GM11168 (cell line): ENCODE measurements around the gene OPCML.

ENCODE experiments used
- in situ Hi-C: fragments of 300-500 bp; cut with MboI; formaldehyde crosslinking; loops from one replicate; pipeline ENCODE4 v1.12.0; 2022; ENCODE audit warnings: low sequenced_read_pairs; ENCODE audit not compliant: unreplicated experiment

The OPCML gene

DNA sequence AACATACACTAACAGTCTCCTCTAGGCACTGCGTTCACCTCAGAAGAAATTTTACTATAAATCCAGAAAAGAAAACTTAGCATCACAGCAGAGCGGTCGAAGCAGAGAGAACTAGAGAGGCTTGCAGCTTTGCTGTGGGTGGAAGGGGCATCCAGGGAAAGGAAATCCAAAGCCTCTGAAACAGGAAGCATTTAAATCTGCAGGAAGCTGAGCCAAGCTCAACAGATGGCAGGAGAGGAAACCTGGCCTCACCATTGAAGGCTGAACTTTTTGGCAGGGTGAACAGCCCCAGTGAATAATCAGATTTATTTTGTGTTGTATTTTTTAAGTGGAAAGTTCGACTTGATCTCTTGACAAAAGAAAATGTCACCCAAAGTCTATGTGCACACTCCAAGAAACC is 858.1 kb downstream of the OPCML start:
- in situ Hi-C loops: no loop called here

DNA sequence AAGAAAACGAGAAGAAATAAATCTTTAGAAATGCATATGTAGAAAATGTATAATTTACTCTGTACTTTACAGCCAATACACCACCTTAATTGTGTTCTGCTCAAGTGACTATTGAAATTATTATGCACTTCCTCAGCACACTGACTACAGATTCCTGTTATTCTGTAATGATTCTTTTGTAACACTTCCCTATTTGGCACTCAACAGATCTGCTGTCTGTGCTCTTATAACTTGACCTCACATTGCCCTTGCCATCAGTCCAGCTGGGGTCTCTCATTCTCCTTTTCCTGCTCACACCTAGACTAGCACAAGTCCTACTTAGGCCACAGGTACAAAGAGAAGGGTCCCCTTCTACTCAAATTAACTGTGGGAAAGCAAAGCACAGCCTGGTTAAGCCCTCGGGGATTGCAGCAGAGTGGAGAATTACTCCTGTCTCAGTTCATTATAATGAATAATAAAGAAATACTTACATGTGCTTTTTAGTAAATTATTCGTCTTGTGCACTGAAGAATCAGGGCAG is 860.4 kb downstream of the OPCML start:
- in situ Hi-C loops: no loop called here

DNA sequence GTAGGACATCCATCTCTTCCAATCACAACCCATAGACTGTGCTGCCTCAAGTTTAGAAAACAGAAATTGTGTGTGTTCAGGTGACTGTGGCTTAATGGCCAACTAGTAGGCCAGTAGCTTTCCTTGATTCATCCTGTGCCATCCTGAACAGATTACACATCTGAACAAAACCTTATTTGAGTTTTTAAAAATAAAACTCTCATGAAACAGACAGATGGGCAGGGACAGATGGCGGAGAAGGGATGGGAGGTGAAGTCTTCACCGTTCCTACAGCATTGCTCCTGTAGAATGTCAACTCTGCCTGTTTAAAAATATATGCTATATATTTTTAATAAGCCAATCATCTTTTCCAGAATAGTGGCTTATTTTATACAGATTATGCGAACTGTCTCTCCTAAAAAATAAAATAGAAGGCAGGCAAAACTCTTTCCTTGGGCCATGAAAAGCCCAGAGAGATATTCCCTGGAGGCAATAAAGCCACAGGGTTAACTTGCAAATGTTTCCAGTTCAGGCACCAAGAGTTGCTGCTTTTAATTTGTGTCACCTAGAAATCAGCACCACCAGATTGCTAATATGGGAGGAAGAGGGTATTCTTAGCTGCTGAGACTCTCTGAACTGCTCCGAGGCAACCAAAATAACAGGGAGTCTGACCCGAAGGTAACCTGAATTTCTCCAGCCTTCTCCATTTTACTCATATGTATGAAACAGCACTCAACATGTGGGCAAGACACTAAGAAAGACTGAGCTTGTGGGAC is 861.2 kb downstream of the OPCML start:
- in situ Hi-C loops: no loop called here

DNA sequence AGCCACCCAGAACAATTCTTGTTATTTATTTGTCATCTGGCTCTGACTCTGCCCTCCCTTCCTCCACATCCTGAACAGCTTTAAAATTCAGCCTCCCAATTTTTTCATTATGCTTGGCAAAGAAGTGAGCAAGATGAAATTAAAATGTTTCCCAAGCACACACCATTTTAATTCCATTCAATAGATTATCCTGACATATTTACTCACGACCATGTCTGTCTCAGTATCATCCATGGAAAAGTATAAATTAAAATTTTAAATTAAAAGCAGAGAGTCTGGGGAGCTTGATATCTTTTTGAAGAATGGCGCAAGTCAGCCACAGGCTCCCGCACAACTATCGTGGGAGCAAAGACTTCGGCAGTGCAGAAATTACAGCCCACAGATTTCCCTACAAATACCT is 862.4 kb downstream of the OPCML start:
- in situ Hi-C loops: no loop called here

DNA sequence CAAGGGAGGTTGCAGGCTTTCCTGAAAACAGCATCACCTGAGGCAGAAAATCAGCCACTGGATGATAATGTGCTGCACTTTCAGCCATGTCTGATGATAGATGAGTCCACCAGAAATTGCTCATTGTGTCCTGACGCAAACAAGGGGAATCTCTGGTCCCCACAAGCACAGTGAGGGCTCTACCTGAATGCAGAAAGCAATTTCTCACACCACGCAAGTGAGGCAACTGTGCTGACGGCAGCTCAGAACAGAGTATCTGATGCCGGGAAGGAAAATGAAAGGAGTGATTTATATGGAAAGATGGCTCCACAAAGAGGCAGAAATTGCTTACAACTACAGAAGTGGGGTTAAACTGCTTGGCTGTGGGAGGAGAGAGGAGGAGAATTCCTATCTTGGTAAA is 867.1 kb downstream of the OPCML start:
- in situ Hi-C loops: no loop called here

DNA sequence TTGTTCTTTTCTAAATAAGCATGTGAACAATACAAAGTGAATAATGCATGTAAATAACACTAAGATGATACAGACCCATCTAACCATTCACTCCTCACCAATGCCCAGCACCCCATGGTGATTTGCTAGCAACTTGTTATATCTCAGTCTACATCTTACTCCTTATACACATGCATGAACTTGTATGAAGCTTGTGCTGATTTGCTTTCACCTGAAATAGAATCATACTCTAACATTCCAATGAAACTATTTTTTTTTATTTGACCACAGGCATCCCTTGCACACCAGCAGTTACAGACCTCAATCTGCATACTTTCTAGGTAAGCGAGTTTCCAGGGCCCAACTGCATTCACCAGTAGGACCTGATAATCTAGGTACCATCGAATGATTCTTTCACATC is 873.6 kb downstream of the OPCML start:
- in situ Hi-C loops: no loop called here

DNA sequence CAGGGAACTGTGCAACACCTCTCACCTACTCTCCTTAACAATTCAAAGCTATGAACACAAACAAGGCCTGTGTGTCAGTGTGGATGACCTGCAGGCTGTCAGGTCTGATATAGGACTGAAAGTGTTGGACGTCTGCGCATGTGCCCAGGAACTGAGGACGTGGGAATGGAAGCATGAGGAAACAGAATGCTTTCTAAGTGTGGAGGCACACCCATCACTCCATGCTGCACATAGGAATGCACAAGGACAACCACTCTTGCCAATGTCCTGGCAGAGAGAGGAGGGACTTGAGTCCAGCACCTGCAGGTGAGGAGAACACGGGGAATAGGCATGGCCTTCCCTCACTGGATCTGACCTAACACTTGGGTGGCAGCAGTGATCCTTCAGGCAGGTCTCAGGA is 874.3 kb downstream of the OPCML start:
- in situ Hi-C loops: no loop called here

DNA sequence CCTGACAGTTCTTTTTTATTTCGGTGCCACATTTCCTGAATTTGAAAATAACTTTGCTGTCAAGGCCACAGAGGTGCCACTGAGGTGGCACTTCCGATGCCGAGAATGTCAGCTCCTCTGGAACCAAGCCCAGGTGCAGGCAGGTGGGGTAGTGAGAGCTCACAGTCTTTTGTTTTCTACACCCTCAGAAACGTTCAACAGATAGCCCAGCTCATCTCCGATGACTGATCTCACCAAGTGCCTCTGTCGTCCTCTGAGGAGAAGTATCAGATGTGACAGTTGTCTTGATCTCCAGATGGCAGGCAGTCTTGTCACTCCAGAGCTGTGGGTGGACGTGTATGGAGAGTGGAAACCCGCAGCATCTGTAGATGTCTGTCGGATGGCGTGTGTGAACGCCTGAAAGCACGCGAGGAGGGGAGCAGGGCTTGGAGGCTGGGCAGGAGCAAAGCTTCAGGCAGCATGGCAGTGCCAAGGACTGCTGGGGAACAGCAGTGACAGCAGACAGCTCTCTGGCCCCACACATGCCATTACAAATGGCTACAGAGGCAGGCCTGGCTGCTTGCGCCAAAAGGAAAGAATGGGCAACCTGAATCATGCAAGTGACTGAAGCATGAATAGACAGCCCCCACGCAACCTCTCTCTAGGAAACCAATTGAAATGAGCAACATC is 877.0 kb downstream of the OPCML start:
- in situ Hi-C loops: no loop called here

DNA sequence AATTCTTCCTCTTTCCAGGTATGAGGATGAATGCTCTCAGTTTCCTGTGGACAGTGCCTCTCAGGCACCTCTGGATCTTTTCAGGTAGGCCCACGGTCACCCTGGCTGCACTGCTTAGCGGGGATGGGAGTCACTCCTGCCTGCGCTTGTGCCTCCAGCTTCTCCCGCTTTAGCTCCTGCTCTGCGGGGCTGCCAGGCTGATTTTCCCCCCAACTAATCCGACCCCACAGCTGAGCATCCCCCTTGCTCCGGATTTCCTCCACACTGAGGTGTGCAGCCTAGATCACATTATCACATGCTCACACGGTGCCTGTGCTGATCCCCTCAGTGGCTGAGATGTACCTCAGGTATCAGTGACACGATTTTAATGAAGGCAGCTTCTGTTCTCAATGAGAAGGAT is 879.1 kb downstream of the OPCML start:
- in situ Hi-C loops: no loop called here

DNA sequence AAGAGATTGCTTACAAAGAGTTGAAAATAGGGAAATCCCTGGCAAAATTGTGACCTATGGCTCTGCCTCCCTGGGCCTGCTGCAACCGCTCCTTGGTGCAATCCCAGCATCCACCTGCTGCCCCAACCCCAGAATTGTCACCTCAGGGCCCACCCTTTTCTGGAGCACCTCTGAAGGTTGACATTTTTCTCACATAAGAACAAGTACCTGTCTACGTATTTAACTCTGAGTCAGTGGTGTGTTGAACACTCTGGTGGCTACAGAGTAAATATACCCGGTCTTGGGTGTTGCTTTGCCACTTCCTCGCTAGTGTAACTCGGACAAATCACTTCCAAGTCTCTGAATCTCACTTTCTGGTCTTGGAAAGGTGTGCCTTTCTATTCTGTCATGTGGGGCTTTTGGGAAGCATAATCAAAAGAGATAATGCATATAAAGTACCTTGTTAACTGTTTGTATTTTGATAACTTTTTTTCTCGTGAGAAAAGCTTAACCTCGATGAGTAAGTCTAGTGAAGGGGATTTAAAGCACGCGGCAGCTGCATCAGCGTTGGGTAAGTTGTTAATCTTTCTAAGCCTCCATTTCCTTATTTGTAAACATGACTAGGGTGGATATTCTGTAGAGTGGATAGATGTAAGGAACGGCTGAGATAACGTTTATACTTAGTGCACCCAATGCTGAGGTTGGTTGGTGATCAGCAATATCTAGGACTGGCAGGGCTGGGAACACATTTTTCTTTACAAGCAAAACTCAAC is 881.2 kb downstream of the OPCML start:
- in situ Hi-C loops: no loop called here

DNA sequence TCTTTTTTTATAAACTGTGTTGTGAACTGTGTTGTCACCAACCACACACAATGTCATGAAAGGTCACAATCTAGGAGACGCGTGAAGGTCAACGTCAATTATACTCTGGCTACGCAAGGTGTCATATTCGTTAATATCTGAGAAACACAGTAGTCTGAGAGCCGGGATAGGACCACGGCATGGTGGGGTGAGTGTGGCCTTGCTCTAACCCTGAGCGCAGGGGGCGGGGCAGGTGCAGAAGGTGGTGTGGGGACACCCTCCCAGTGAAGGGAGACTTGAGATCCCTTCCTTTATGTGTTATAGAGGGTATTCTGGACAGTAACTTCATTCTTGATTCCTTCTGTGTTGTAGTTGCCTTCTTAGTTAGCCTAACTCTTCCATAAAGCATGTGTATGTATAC is 883.0 kb downstream of the OPCML start:
- in situ Hi-C loops: no loop called here

DNA sequence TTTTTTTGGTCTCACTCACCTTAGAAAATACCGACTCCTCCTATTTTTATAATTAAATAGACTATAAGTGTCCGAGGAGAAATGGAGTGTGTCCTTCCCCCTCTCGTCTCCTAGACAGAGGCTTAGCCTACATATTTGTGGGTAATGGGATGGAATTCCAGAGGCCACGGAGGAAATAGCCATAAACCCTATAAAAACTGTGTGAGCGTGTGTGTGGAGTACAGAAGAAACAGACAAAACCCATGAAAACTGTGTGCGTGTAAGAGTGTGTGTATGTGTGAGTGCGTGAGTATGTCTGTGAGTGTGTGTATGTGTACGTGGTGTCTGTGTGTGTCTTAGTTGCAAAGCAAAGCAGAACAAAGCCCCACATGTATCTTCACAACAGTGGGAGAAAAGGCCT is 883.5 kb downstream of the OPCML start:
- in situ Hi-C loops: no loop called here

DNA sequence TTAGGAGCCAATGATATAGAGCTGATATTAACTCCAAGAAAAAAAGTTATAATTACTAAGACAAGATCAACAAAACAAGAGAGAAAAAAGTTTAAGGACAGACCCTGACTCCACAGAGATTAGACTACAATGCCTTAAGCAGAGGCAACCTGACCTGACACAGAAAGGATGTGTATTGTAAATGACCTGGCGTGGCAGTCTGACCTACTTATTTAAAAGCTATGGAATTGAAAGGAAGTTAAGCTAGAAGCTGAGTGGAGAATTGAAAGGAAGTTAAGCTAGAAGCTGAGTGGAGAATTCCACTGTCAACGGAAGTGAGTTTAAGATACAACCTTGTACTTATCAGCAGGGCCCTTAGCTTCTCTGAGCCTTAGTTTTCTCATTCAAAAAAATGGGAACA is 885.4 kb downstream of the OPCML start:
- in situ Hi-C loops: no loop called here

DNA sequence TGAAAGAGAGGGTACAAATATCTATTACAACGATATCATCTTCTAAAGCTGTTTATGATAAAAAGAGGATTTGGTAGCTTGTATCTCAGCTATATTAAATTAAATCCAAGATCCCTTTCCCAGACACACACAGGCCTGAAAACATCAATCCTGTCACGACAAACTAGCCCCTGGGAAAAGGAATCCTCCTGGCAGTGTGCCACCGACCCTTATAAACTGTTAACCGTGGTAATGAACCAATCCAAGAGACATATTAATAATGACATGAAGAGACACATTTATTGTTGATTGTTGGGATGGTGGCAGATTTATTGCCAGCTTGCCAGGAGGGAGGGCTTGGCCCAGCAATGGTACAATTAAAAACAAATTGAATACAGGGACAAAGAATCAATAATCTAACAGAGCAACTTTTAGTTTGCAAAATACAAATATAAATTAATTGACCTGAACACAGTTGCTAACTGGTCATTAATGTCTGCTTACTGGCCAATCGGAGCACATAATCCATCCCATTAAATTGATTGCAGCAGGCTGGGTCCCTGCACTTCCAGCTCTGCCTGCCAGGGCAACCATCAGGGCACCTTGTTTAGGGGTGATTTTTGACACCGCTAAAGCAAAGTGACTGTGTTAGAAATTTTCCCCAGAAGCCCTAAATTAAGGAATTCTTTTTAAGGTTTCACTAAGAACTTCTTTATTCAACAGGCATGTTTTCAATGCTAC is 887.6 kb downstream of the OPCML start:
- in situ Hi-C loops: no loop called here

DNA sequence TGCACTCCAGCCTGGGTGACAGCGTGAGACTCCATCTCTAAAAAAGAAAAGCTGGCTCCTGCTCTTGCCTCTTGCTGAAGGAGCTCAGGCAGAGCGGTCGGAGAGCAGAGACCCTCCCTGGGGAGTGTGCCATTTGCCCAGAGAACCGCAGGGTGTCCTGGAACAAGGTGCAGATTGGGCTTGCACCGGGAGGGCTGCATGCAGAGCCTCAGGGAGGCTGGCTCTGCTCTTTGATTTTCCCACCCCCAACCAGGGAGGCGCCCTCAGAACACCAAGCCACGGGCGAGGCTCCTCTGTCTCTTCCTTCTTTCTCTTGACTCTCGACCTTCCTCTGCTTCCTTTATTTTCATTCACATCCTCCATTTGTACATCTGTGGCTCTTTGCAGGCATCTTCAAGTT is 889.1 kb downstream of the OPCML start:
- in situ Hi-C loops: no loop called here

DNA sequence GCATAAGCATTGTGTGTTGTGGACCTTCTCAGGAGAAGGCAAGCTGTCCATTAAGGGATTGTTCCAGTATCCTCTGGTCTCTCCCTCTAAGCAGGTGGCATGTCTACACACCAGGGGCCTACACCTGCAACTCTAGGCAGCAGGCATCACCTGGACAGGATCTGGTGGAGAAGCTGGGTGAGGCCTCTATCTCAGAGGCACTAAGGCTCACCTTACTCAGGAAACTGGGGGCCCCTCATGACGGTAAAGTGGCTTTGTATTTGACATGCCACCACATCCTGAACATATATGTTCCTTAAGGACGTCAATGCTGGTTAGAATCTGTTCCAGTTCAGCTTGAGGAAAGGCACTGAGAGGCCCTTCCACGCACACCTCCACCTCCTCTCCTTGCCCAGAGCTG is 891.3 kb downstream of the OPCML start:
- in situ Hi-C loops: no loop called here

DNA sequence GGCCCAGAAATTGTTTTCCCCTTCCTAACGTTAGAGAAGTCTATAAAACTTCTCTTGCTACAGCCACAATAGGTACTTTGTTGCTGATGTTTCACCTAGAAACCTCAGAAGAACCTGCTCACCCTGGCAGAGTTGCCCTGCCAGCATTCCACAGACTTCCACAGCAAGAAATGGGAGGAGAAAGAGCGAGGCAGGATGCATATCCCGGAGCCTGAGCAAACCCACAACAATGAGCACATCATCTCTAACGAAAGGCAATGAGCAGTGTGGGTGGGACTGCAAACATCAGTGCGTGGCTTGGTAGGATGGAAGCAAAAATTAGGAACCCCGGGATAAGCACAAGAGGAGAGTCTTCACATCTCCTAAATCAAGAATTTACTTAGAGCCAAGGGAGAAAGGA is 892.3 kb downstream of the OPCML start:
- in situ Hi-C loops: no loop called here

DNA sequence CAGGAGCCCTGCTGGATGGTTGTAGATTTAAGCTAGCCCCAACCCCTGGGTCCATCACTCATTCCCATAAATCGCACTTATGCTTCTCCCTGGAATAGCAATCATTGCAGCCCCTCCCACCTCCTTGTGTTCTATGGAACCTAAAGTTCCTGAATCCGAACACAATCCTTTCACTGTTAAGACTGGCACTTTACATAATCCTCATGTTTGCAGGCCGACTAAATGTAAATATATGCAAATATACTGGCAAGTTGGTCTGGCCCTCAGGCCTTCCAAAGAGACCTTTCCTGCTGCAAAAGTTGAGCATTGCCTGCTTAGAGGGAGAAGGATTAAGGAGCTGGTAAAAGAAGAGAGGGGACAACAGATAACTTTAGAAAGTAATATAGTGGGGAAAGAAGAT is 892.9 kb downstream of the OPCML start:
- in situ Hi-C loops: no loop called here

DNA sequence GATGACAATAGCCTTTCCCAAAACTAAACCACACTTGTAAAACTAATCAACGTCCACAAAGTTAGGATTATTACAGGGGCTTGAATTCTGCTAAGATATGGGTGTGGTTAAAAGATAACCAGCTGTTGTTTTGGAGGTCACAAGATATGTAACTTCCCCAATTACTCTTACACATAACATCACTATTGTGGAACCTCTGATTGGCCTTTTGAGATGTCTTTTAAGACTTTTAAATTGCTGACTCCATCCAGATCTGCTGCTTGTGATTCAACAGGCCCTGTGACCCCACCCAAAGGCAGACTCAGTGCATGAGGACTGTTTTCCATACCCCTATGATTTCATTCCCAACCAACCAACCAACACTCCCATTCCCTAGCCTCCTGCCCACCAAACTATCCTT is 893.9 kb downstream of the OPCML start:
- in situ Hi-C loops: no loop called here

DNA sequence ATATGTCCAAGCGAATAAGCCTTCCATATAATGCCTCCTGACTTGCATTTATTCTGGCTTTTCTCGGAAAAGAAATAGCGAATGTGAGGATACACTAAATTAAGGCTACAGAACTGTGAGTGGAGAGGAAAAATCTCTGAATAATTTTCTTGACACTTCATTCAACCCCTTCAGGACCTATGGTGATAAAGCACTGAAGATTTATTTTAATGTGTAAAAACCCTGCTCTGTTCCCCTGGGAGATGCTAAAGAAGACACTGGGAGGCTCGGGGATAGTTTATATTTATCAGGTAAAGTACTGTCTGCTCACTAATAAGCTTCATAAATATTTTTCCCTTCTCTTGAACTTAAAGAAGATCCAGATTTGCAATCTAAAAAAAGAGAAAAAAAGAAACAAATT is 895.8 kb downstream of the OPCML start:
- in situ Hi-C loops: no loop called here
